Measurements from ENCODE around the gene NEURL1B.

GRCh38 chr5:172624083-172624995, 16.7 kb upstream of the NEURL1B start:
- TF ChIP-seq TAF1 (IDR thresholded peaks at IDR 0.05; ENCODE audit: borderline replicate concordance, low read depth, low read length) (no peak), POLR2A (IDR thresholded peaks at IDR 0.05; ENCODE audit: low read depth, low read length) (no peak)

All from GM12892 (cell line).